HG02840 (cell line): ENCODE measurements around the gene CABP2.
"Not testable (repeated sequence)": the region's sequence is repeated elsewhere in the genome, so short reads cannot be mapped to it uniquely, and the experiment has no call there.

ENCODE experiments used
- ATAC-seq: cut with Tn5 transposase; IDR thresholded peaks from one replicate; pipeline ENCODE4 v1.9.1; 2021; ENCODE audit warnings: mild to moderate bottlenecking, moderate library complexity, moderate number of reproducible peaks; ENCODE audit not compliant: unreplicated experiment, low FRiP score

The CABP2 gene

DNA sequence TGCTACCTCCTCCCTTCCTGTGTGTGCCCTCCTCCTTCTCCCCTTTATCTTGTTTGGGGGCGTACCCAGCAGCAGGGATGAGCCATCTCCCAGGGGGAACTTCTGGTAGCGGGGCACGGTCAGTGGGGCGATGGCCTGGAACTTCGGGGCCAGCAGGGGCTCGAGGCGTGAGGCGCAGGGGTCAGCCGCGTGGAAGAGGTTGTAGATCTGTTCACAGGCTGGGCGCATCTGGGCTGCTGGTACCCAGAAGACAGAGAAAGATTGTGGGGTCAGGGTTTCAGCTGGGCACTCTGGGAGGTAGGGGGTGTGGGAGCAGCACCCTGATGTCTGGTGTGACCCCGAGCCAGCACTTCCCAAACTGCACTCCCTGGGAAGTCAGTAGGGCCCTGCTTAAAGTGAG lies 27.1 kb downstream of the CABP2 start:
- ATAC-seq: no peak

- ATAC-seq: no peak
Measured at GRCh38 chr11:67495234-67496005, 27.8 kb downstream of the CABP2 start.

DNA sequence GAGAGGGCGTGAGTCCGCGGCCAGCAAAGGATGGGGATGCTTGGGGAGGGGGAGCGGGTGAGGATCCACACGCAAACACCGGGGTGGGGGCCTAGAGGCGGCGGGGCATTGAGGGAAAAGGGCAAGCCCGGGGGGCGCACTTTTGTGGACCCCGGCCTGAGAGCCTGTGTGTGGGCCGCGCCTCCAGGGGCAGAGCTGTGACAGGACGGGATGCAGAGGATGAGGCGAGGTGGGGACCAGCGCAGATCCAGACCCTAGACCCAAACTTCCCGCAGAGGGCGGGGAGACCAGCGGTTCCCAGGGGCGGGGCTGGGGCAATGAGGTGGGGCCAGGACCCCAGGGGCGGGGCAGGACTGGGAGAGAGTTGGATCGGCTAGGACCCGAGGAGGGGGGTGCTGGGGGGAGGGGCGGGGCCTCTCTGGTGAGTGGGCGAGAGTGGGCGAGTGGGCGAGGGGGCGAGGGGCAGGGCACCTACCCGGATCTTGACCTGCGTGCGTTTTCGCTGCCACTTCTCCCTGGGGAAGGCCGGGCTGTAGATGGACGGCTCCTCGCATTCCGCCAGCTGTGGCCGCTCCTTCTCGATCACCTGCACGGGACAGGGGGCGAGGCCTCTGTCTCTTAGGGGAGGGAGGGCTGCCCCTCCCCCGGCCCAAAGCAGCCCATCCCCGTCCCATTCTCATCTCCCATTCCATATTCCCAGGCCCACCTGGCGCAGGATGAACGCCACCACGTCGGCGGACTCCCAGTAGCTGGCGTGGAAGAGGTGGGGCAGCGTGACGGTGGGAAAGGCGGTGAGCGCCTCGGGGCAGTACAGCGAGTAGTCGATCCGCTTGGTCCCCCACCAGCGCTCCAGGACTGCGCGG lies 28.6 kb downstream of the CABP2 start:
- no peak for ATAC-seq

DNA sequence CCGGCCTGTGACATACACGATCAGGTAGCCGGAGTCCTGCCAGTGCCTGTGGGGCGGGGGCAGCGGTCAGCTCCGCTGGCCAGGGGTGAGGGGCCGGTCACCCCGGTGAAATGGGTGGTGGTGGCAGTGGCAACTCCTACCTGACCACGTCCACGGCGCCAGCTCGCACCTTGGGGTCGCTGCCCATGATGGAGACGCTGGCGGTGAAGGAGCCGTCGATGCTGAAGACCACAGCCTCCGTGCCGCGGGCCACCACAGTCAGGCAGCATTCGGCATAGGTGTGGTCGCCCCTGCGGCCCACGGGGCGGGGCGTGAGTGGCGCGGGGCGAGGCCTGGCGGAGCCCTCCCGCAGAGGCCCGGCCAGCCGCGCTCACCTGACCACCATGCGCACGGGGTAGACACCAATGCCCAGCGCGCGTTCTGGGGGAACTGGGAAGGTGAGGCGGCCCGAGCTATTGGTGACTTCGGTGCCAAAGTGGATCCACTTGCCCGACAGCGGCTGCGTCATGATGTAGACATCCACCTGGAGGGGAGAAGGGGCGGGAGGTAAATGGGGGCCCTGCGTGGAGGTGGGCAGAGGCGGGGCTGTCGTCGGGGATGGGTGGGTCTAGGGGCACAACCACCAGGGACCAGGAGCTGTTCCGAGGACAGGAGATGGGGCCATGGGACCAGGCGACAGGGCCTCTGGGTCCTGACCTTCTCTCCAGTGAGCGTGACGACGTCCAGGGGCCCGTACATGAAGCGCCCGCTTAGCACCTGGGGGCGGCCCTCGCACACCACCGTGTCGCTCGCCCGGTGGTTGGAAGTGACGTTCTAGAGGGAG lies 29.5 kb downstream of the CABP2 start:
- no peak for ATAC-seq

- ATAC-seq: no peak
Measured at GRCh38 chr11:67492801-67493547, 30.3 kb downstream of the CABP2 start.

GRCh38 chr11:67492069-67492727 lies 31.0 kb downstream of the CABP2 start:
- ATAC-seq: no peak

DNA sequence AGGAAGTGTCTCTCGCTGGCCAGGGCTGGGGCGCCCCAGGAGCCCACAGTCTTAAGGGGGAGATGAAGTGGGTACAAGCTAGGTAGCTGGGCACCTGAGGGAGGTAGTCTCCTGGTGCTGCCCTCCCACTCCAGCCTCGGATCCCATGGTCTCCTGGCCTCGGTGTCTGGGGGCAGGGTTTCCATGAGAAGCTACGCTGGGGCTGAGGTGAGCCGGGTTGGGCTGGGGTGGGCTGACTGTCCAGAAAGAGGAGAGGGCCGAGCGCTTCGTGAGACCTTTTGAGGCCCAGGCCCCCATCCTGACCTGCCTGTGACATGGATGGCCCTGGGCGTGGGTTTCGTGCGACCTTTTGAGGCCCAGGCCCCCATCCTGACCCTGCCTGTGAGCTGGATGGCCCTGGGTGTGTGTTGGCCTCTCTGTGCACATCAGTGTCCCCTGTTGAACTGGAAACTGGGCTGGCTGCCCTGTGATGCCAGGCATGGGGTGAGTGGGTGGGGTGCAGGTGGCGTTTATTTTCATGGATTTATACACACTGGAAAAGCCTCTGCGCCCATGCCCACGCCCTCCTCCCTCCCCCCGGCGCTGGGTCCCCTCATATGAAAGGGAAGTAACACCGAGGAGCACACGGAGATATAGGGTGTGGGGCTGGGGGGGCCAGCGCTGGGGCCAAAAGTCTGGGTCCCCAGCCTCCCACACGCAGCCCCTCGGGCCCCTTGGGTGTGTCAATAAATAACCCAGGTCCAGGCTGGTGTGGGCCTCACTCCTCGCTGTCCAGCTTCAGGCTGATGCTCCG lies 31.8 kb downstream of the CABP2 start:
- no peak for ATAC-seq

GRCh38 chr11:67490727-67491065 lies 32.5 kb downstream of the CABP2 start:
- no peak for ATAC-seq

DNA sequence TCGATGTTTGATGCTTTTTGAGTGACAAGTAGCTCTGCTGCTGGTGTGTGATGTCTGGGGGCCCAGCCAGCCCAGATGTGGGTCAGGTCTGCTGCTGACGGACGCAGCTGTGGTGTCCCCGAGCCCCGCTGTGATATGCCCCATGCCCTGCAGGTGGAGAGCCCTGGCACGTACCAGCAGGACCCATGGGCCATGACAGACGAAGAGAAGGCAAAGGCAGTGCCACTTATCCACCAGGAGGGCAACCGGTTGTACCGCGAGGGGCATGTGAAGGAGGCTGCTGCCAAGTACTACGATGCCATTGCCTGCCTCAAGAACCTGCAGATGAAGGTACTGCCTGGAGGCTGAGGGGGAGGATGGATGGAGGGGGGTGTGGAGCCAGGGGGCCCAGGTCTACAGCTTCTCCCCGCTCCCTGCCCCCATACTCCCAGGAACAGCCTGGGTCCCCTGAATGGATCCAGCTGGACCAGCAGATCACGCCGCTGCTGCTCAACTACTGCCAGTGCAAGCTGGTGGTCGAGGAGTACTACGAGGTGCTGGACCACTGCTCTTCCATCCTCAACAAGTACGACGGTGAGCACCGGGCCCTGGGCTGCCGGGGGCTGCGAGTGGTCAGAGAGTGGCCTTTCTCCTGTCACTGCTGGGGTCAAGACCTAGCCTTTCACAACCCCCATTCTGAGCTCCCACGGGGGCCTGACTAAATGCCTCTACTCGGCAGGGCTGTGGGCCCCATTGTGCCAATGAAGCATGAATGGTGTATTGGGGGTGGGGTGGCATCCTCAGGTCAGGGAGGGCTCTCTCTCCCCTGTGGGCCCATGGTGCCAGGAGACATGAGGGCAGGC lies 33.1 kb downstream of the CABP2 start:
- no peak for ATAC-seq

- ATAC-seq: no peak
Measured at GRCh38 chr11:67489203-67489884, 33.9 kb downstream of the CABP2 start.

DNA sequence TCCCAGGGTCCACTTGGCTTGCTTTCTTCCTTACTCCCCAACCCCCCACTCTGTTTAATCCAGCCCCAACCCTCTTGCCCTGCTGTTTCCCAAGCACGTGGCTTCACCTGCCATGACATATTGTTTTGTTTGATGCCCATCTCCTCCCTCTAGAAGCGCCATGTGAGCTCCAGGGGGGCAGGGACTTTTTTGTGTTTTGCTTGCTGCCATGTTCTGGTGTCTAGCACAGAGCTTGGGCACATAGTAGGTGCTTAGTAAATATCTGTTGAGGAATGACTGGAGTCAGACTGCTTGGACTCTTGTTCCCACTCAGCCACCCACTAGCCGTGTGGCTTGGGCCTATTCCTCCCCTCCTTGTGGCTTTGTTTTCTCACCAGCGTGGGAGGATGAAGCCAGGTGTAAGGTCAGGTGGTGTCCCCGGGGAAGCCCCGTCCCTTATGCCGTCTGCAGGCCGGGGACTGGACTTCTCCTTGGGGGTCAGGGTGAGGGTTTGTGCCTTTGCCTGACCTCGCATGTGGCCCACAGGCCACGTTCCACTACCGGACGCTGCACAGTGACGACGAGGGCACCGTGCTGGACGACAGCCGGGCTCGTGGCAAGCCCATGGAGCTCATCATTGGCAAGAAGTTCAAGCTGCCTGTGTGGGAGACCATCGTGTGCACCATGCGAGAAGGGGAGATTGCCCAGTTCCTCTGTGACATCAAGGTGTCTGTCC lies 36.6 kb downstream of the CABP2 start:
- no peak for ATAC-seq

GRCh38 chr11:67485873-67486361 lies 37.3 kb downstream of the CABP2 start:
- ATAC-seq: not testable (repeated sequence)

DNA sequence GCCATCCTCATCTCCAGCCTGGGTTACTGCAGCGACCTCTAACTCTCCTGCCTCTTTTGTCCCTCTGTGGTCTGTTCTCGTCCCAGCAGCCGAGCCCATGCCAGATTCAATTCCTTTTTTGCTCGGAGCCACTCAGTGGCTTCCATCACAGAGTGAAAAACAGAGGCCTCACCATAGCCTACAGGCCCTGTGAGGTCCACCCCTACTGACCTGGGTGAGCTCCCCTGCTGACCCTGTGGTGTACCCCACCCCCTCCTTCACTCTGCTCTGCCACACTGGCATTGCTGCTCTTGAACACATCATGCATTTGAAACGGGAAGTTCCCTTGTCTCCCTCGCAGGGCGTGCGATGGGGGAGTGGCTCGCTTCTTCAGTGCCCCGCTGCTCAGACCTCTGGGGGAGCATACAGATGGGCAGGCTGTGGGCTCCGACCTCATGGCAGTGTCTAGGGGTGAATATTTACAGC lies 38.4 kb downstream of the CABP2 start:
- ATAC-seq: no peak

- no peak for ATAC-seq
Measured at GRCh38 chr11:67483831-67484665, 39.2 kb downstream of the CABP2 start.

DNA sequence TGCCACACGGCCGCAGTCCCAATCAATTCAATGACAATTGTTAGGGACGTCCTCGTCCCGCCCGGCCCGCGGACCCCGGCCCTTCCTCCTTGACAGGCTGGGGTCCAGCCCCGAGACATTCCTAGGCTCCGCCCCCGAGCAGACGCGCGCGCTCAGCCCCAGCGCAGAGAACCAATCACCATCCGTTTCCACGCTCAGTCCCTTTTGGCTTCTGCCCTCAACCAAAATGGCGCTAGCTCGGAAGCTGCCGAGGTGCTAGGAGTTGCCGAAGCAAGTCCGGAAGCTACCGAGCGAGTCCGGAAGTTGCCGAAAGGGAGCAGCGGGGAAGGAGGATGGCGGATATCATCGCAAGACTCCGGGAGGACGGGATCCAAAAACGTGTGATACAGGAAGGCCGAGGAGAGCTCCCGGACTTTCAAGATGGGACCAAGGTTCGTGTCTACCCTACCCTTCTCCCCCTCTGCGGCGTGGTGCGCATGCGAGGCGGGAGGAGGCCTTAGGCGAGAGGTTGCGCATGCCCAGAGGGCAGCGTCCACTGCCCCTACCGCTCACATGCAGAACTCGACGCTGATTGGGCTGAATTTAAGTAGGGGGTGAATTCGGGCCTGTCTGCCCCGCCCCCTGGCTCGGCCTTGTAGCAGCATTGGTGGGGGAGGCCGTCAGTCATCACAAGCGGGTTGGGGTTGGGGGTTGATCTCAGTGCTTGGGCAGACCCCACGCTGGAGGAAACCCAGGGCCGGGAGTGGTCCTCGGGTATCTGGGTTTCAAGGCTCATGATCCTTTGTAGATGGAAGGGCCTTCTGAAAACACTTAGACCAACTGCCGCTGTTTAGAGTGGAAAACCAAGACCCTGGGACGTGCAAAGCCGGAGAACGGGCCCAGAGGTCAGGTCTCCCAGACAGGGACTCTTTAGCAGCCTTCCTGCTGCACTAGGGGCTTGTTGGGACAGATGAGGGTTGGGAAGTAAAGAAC lies 40.1 kb downstream of the CABP2 start, which contains the start of gene AIP:
Gene AIP, plus strand, starts transcription at position 200 of the 972 bp plus-strand sequence. Its CDS starts 133 bp downstream, at position 333.
- peak; percentile 77 for ATAC-seq
